ENCODE measurements around the gene CDX1. TPM values are rescaled to one million over a fixed set of nuclear protein-coding genes. Genes with fewer than 3 reads are reported as not detected.

CDX1 gene
- total RNA-seq, 1 donor from 2014 or later, result not detected

DNA sequence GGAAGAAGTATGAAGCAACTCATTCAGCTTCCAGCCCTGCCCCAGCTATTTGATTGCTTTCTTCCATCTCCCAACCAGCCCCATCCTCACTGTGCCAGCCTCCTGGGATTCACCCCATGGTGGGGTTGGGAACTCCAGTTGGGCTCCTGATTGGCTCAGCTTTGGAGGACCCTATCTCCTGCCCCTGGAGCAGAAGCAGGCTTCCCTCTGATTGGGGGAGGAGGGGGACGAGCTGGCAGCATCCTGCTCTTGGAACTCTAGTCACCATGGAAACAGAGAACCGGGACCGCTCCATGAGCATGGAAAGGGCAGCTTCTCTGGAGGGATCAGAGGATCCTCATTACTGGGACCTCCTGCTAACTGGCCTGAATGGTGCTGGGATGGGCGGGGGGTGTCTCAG, 25.9 kb downstream of the CDX1 start:
- H3K4me3 ChIP-seq (ENCODE audit: low read depth, low read length), result no peak overlapping the region
- no peak for DNase-seq (ENCODE audit: low read depth)
- TF ChIP-seq, protein P1, sequence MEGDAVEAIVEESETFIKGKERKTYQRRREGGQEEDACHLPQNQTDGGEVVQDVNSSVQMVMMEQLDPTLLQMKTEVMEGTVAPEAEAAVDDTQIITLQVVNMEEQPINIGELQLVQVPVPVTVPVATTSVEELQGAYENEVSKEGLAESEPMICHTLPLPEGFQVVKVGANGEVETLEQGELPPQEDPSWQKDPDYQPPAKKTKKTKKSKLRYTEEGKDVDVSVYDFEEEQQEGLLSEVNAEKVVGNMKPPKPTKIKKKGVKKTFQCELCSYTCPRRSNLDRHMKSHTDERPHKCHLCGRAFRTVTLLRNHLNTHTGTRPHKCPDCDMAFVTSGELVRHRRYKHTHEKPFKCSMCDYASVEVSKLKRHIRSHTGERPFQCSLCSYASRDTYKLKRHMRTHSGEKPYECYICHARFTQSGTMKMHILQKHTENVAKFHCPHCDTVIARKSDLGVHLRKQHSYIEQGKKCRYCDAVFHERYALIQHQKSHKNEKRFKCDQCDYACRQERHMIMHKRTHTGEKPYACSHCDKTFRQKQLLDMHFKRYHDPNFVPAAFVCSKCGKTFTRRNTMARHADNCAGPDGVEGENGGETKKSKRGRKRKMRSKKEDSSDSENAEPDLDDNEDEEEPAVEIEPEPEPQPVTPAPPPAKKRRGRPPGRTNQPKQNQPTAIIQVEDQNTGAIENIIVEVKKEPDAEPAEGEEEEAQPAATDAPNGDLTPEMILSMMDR (conservative IDR thresholded peaks at IDR 0.05; ENCODE audit: low read depth, low read length), result no peak

DNA sequence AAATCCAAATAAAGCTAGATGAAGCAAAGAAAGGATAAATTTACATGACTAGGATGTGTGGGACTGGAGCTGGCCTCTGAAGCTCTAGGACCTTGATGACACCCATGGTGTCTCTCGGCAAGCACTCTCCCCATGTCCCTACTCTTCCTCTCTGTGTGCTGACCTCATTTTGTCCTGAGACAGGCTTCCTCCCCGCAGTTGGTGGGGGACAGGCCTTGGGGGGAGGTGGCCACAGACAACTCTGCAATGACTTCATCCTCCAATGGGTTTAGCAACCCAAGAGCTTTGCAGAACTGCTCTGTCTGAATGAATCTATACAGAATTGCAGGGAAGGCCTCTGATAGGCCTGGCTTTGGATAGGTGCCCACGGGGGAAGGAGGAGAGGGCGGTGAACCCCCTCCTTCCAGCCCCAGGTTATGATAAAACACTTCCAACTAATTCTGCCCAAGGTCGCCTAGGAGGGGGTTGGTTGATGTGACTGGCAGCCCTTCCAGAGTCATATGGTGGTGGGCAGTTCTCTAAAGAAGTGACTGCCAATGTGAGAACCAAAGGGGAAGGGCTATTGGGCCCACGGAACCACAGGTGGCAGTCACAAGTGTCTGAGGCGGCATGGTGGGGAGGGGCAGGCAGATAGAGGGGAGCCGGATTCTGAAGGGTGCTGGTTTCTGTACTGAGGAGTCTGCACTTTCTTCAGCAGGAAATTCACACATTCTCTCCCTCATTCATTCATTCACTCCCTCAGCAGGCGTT, 29.3 kb downstream of the CDX1 start:
- DNase-seq (ENCODE audit: low read depth), result no peak
- H3K4me3 ChIP-seq (ENCODE audit: low read depth, low read length), result no peak overlapping the region
- TF ChIP-seq, protein P1 (conservative IDR thresholded peaks at IDR 0.05; ENCODE audit: low read depth, low read length), result no peak

DNA sequence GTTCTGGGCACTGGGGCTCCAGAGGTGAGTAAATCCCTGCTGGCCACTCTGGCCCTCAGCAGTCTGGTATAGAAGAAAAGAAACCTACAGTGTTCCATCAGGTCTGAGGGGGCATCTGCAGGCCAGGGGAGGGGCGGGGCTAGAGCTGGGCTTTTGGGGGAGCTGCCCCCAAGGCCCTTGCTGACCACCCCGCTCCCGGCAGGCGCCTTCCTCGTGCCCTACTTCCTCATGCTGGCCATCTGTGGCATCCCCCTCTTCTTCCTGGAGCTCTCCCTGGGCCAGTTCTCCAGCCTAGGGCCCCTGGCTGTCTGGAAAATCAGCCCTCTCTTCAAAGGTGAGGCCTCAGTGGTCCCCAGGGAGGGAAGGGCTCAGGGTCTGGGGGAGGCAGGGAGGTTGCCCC, 29.9 kb downstream of the CDX1 start:
- no peak for DNase-seq (ENCODE audit: low read depth)
- TF ChIP-seq, protein P1 (conservative IDR thresholded peaks at IDR 0.05; ENCODE audit: low read depth, low read length), result no peak
- H3K4me3 ChIP-seq (ENCODE audit: low read depth, low read length), result no peak overlapping the region

DNA sequence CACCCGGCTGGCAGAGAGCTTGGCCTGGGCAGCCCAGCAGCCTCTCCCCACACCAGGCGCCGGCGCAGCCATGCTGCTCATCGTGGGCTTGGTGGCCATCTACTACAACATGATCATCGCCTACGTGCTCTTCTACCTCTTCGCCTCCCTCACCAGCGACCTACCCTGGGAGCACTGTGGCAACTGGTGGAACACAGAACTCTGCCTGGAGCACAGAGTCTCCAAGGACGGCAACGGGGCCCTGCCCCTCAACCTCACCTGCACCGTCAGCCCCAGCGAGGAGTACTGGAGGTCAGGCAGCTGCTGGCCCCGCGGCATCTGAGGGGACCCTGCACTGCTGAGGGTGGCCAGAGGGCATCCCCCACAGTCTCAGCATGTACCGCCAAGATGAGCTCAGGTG, 30.4 kb downstream of the CDX1 start:
- no peak overlapping the region for H3K4me3 ChIP-seq (ENCODE audit: low read depth, low read length)
- TF ChIP-seq, protein P1 (conservative IDR thresholded peaks at IDR 0.05; ENCODE audit: low read depth, low read length), result no peak
- no peak for DNase-seq (ENCODE audit: low read depth)

DNA sequence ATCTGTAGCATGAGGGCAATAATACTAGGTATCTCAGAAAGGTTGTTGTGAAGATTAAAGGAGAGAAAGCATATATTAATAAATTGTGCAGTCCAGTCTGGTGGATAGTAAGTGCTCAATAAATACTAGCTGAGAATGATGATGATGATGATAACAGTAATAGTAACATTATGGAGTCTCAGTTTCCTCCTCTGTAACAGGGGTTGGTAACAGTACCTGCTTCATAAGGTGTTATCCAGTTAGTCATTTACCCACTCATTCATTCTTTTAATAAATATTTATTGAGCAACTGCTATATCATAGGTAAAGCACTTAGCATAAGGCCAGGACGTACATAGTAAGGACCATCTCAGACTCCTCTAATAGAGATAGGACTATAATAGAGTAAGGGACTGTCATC, 30.9 kb downstream of the CDX1 start:
- no peak overlapping the region for H3K4me3 ChIP-seq (ENCODE audit: low read depth, low read length)
- TF ChIP-seq, protein P1 (conservative IDR thresholded peaks at IDR 0.05; ENCODE audit: low read depth, low read length), result no peak
- no peak for DNase-seq (ENCODE audit: low read depth)

DNA sequence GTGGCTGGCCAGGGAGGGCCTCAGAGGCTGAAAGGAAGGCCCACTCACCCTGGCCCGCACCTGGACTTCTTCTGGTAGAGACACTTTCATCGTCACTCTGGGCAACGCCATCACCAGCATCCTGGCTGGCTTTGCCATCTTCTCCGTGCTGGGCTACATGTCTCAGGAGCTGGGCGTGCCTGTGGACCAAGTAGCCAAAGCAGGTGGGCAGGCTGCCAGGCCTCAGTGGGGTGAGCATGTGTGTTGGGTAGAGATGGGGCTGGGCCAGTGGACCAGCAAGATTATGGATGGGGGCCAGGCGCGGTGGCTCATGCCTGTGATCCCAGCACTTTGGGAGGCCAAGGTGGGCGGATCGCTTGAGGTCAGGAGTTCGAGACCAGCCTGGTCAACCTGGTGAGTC, 35.9 kb downstream of the CDX1 start:
- no peak overlapping the region for H3K4me3 ChIP-seq (ENCODE audit: low read depth, low read length)
- TF ChIP-seq, protein P1 (conservative IDR thresholded peaks at IDR 0.05; ENCODE audit: low read depth, low read length), result no peak
- no peak for DNase-seq (ENCODE audit: low read depth)

All from epithelial cell of proximal tubule (primary cell).